Anterior cingulate cortex (tissue), 58 donors: Measurements from ENCODE around the gene ATP1A3.
"Not testable (repeated sequence)": the region's sequence is repeated elsewhere in the genome, so short reads cannot be mapped to it uniquely, and the experiment has no call there.

Source experiments
- DNase-seq, 58 donors: peaks; one replicate each; lab custom pipeline; 2025; lab: John Stamatoyannopoulos, UW

ATP1A3 gene

DNA sequence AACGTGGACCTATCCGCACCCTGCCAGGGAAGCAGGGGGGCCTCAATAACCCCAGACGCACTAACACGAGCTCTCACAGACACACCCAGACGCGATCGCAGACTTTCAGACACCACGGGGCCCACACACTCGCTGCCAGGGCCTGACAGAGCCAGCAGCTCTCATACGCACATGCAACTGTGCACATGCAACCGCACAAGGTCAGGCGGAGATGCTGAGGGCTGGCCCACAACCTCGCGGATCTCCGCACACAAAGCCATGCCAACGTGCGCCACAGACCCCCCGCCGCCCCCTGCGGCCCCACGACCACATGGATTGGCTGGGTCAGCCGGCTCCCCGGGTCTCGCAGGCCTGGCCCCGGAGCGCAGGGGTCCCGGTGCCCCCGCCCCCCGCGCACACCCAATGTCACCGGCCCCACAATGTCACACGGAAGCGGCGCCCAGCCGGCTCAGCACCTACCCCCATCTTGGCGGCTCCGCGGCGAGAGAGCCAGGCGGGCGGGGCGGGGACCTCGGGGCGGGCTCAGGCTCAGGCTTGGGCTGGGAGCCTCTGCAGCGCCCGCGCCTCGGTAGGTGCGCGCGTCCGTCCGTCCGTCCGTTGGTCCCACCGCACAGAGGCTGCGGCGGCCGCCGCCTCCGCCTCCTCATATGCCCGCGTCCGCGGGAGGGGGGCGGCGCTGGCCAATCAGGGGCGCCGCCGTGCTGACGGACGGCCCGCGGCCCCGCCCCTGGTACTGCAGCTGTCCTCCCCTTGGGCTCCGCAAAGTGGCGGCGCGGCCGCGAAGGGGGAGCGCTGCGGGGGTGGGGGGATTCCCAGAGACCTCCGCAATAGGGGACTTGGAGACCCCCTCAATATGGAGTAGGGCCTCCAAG is at the start of gene ATP1A3:
Gene ATP1A3 (minus strand): TSS at position 619 of the 872 bp plus-strand sequence. CDS start 154 bp downstream, at position 465.
- peak in 51 of 58 donors; percentile 10 to 84 (median 49) for DNase-seq

DNA sequence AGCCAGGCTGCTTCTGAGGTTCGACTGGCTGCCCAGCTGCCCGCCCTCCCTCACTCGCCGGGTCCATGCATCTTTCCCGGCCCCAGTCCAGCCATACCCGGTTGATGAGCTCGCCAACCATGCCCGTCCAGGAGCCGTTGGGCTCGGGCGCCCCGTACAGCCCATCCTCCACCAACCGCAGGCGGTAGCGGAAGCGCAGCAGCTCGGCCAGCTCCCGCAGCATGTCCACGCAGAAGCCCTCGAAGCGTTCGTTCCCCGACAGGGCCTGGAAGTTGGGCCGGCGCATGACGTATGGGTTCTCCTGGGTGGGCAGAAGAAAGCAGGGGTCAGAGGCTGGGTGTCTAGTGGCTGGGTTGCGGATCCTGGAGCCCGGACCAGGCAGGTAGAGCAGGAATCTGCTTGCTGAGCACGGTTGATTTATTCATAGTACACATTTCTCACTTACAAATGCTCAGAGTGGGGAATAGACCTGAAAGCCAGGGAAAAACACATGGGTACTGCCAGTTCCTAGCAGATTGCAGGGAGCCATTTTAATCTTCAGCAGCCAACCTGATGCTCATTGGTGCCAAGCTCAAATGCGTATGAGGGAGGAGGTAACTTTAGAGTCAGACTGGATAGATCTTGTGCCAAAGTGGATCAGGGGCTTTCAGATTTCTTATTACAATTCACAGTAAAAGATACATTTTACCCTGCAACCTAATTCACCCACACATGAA is 48.6 kb upstream of the ATP1A3 start:
- DNase-seq, result peak in 16 of 58 donors; percentile 6 to 76 (median 24)

DNA sequence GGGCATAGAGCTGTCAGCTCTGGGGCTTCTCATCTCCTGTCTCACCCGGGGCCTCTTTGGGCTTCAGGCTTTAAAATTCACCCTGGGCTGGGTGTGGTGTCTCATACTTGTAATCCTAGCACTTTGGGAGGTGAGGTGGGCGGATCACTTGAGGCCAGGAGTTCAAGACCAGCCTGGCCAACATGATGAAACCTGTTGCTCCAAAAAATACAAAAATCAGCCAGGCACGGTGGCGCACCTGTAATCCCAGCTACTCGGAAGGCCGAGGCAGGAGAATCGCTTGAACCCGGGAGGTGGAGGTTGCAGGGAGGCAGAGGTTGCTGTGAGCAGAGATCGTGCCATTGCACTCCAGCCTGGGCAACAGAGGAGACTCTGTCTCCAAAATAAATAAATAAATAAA is 46.5 kb upstream of the ATP1A3 start:
- DNase-seq, result not testable (repeated sequence)

GRCh38 chr19:42040031-42040430 is 46.0 kb upstream of the ATP1A3 start:
- no peak for DNase-seq

DNA sequence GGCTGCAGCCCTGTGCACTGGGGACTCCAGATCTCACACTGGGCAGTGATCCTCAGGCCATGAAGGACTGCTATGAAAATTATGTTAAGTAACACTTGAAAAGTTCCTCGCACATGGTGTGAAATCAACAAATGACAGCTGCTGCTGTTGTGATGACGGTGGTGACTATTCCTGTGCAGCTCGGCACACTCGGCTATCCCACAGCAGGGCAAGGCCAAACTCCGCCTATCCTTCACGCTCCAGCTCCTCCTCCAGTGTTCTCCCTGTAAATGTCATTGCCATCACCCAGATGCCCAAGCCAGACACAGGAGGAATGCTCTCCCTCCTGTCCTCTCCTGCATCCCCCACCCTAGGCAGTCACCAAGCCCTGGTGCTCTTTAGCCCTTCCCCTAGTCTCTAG is 44.6 kb upstream of the ATP1A3 start:
- peak in 17 of 58 donors; percentile 5 to 61 (median 15) for DNase-seq

- no peak for DNase-seq
Measured at GRCh38 chr19:42037649-42038048, 43.6 kb upstream of the ATP1A3 start.

GRCh38 chr19:42034640-42035391 is 40.8 kb upstream of the ATP1A3 start:
- DNase-seq, result peak in 32 of 58 donors; percentile 1 to 76 (median 23)

DNA sequence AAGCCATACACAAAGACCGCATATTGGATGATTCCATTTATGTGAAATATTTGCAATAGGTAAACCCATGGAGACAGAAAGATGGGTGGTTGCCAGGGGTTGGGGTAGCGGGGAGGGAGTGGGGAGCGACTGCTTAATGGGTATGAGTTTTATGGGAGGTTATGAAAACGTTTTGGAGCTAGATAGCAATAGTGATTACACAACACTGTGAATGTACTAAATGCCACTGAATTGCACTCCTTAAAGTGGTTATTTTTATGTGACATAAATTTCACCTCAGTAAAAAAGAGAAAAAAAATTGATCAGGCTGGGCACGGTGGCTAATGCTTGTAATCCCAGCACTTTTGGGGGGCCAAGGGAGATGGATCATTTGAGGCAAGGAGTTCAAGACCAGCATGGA is 39.4 kb upstream of the ATP1A3 start:
- no peak for DNase-seq

GRCh38 chr19:42032431-42032830 is 38.4 kb upstream of the ATP1A3 start:
- peak in 2 of 58 donors; percentile 13 to 48 for DNase-seq

- peak in 8 of 58 donors; percentile 3 to 44 (median 12) for DNase-seq
Measured at GRCh38 chr19:42030645-42031440, 36.8 kb upstream of the ATP1A3 start.

DNA sequence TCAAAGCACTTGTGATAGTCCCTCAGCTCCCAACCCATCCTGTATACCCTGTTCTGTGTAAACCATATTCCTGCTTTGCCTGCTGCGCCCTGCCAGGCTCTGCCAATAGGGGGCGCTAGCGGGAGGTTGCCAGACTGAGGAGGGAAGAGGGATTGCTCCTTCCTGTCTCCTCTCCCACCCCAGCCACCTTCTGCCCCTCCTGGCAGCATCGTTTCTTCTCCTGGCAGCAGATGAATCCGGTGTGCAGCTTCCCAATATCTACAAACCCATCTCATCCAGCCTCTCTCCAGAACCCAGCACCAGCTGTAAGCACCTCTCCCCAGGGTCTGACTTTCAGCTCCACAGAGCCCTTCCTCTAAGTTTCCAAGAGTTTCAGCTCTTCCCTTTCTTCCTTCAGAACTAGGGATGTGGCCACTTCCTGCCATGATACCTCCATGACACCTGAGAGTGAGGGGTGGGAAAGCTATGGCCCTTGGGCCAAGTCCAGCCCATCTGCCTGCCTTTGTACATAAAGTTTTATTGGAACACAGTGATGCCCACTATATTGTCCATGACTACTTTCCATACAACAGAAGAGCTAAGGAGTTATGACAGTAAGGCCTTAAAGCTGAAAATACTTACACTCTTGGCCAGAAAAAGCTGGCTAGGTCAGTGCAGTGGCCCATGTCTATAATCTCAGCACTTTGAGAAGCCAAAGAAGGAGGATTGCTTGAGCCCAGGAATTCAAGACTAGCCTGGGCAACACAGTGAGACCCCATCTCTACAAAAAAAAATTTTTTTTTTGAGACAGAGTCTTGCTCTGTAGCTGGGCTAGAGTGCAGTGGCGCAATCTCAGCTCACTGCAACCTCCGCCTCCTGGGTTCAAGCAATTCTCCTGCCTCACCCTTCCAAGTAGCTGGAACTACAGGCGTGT is 34.5 kb upstream of the ATP1A3 start:
- DNase-seq, result no peak

GRCh38 chr19:42024622-42025111 is 30.6 kb upstream of the ATP1A3 start:
- DNase-seq, result peak in 14 of 58 donors; percentile 1 to 36 (median 17)

DNA sequence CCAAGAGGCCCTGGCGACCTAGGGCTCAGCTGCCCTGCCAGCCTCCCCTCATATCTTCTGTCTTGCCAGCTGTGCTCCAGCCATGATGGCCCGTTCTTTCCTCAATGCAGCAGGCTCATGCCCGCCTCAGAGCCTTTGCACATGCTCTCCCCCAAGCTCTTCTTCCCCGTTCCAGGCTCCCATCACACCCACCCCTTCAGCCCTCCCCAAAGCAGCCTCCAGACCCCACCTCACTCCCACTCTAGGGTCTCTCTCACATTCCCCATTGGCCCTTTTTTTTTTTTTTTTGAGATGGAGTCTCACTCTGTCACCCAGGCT is 29.9 kb upstream of the ATP1A3 start:
- no peak for DNase-seq

- DNase-seq, result peak in 1 of 58 donors; percentile 8
Measured at GRCh38 chr19:42023121-42023942, 29.3 kb upstream of the ATP1A3 start.

DNA sequence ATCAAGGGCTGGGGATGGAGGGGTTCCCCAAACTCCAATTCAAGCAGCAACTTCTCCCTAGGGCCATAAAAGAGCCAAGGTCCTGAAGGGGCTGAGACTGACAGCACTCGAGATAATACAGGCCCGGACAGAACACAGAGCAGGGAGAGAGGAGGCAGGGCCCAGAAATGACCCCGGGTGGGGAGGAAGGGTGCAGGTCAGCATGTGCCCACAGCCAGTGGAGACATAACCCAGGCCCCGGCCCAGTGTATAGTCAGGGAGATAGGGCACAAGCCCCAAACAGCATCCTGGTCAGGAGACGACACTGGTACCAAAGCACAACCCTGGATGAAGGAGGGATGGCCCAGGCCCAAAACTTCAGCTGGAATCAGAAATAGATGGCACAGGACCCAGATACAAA is 28.6 kb upstream of the ATP1A3 start:
- DNase-seq, result no peak

DNA sequence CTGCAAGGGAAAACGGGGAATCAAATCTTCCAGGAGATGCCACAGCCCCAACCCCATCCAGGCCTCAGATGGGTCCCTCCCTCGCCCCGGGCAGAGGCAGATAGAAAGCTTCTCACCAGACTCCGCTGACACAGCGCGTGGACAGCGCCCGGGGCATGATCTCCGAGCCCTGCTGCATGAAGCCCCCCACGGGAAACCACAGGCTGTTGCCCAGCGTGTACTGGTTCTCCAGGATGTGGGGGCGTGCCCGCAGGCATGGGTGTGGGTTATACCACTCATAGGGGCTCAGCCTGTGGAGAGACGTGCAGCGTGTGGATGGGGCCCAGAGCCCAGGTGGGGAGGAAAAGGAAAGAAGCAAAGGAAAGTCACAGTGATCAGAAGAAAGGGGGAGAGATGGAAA is 27.2 kb upstream of the ATP1A3 start:
- no peak for DNase-seq

DNA sequence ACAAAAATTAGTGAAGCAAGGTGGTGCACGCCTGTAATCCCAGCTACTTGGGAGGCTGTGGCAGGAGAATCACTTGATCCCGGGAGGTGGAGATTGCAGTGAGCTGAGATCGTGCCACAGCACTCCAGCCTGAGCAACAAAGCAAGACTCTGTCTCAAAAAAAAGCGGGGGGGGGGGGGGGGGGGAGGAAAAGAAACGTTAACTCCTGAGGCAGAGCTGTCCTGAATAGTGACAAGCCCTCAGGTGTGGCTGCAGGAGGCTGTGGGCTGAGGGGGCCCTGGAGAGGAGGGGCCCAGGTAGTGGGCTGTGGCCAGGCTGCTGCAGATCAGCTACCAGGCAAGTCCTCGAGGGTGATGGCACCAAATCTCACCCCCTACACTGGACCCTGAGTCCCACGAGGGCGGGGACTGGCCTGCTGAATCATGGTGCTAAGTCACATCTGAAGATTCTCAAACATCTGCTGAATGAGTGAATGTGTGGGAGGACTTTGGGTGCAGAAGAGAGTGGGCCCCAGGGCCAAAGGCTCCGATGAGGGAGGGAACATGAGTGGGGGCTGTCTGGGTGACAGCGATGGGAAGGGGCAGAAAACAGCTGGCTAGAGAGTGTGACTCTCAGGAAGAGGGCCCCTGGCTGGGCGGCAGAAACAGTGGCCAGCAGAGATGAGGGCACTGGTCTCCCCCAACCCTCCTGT is 24.6 kb upstream of the ATP1A3 start:
- no peak for DNase-seq
